Stimulated activated CD8-positive, alpha-beta memory T cell treated with anti-CD3 and anti-CD28 coated beads, Interleukin-4, amount 100 ng/mL, for 48 hours (primary cell): ENCODE measurements around the gene TMEM184A.

Experiments
- DNase-seq: peaks from one replicate; pipeline ENCODE4 v3.0.0-alpha.2; 2020

TMEM184A gene

DNA sequence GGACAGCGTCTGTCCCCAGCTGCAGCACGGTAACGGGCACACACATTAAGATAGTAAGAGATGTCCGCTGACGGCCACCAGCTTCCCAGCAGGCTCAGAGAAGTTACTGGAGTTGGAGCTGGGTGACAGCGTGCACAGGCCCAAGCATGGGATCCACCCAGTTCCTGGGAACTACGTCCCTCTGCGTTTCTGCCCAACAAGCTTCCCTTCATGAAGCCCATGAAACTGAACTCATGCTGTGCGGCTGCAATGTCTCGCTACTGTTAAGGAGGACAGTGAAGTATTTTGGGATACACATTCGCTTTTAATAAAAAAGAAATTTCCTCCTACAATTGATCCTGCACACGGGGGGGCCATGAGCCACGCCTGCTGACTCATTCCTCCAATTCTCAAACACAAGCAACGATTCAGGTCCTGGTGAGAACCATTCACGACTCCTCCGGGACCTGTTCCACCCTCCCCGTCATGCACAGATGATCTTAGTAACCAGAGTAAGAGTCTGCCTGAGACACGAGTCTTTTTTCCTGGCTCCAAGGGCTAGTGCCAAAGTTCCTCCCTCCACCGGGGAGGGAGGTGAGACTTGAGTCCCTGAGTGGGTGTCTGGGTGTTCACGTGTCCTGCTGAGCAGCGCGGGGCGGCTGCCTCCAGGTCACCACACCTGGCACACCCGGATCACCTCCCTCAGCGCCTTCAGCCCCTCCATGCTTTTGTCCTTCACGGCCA is 11.2 kb upstream of the TMEM184A start:
- DNase-seq = no peak

- DNase-seq = no peak
Observed at GRCh38 chr7:1566687-1567048, 10.7 kb upstream of the TMEM184A start.

DNA sequence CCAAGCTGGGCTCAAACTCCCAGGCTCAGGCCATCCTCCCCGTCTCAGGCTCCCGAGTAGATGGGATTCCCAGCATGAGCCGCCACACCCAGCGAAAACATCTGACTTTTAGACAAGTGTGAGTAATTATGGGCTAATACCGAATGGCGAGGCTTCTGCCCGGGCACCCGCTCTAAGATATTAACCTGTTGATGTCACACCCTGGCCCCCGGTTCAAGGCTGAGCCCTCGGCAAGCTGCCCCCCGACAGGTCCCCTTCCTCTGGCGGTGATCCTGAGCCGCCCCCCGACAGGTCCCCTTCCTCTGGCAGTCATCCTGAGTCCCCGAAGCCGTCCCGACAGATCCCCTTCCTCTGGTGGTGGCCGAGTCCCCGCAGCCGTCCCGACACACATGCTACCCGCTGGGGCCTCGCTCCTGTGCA is 8.6 kb upstream of the TMEM184A start:
- no peak for DNase-seq

DNA sequence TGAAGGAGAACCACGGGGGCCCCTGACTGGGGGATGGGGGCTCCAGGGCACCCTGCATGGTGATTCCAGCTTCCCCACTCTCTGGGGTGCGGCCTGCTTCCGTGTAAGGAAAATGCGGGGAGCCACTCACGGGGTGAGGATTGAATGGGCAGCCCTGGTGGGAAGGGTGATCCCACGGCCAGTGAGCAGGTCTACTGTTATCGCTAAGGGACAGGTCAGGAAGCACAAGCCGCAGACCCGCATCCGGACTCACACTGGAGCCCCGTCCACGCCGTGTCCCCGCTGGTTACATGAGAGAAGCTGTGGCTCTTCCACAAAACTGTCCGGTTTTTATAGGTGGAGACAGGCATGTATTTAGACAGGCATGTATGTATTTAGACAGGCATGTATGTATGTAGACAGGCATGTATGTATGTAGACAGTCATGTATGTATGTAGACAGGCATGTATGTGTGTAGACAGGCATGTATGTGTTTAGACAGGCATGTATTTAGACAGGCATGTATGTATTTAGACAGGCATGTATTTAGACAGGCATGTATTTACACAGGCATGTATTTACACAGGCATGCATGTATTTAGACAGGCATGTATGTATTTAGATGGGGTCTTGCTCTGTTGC is 8.1 kb upstream of the TMEM184A start:
- no peak for DNase-seq

- DNase-seq = no peak
Observed at GRCh38 chr7:1562597-1563051, 6.6 kb upstream of the TMEM184A start.

- no peak for DNase-seq
Observed at GRCh38 chr7:1562116-1562515, 6.1 kb upstream of the TMEM184A start.

- no peak for DNase-seq
Observed at GRCh38 chr7:1561036-1561940, 5.3 kb upstream of the TMEM184A start.

- DNase-seq = no peak
Observed at GRCh38 chr7:1560620-1561031, 4.6 kb upstream of the TMEM184A start.

- DNase-seq = no peak
Observed at GRCh38 chr7:1559626-1560590, 3.9 kb upstream of the TMEM184A start.

- no peak for DNase-seq
Observed at GRCh38 chr7:1558841-1559625, 3.0 kb upstream of the TMEM184A start.

GRCh38 chr7:1558181-1558811 is 2.3 kb upstream of the TMEM184A start:
- DNase-seq = no peak

- DNase-seq = no peak
Observed at GRCh38 chr7:1557771-1558170, 1.8 kb upstream of the TMEM184A start.

GRCh38 chr7:1557006-1557405 is 1.0 kb upstream of the TMEM184A start:
- DNase-seq = no peak

GRCh38 chr7:1555046-1555812 is 776 bp downstream of the TMEM184A start:
- no peak for DNase-seq

- no peak for DNase-seq
Observed at GRCh38 chr7:1554333-1555045, 1.5 kb downstream of the TMEM184A start.

DNA sequence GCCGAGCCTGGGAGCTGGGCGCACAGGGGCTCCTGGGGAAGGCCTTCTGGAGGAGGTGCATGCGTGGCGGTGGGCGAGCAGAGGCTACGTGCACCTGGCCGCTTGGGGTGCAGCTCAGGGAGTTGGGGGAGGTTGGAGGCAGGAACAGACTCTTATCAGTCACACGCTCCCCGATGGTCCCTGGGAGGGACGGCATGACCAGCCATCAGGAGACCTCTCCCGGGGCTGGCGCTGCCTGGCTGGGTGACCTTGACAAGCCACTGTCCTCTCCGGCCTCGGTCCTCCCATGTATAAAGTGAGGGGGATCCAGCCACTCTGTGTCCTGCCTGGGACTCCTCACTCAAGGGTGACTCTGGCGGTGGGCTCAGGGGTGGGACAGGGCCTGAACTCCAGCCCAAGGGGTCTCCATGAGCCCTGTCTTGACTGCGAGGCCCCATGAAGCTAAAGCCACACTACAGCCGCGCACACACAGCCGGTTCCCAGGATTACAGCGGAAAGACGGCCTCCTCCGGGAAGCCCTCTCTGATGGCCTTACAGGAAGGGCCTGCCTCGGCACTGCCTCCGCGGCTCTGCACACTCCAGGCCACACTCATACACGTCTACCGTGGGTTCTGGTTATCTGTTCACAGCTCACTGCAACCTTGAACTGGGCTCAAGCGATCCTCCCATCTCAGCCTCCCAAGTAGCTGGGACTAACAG is 2.3 kb downstream of the TMEM184A start:
- DNase-seq = no peak

DNA sequence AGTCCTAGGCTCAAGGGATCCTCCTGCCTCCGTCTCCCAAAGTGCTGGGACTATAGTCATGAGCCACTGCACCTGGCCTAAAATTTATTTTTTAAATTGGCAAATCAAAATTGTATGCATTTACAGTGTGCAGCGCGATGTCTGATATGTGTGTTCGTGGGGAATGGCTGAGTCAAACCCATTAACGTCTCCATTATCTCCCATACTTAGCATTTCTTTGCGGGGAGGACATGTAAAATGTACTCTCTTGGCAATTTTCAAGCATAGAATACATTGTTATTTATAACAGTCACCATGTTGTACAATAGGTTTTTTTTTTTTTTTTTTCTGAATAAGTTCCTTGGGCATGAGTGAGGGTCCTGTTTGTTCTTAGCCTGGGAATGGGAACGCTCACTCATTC is 3.8 kb downstream of the TMEM184A start:
- DNase-seq = no peak

- no peak for DNase-seq
Observed at GRCh38 chr7:1550846-1551155, 5.2 kb downstream of the TMEM184A start.
